Measurements from ENCODE around the gene PHYH.
"Not testable (repeated sequence)": the region's sequence is repeated elsewhere in the genome, so short reads cannot be mapped to it uniquely, and the experiment has no call there.

PHYH gene

GRCh38 chr10:13272164-13272571 lies 27.7 kb downstream of the PHYH start:
- no peak for DNase-seq (ENCODE audit: low read depth in 1 of 2, low spot score in 1 of 2)

GRCh38 chr10:13271552-13272163 lies 28.2 kb downstream of the PHYH start:
- DNase-seq (ENCODE audit: low read depth in 1 of 2, low spot score in 1 of 2), result no peak

- DNase-seq (ENCODE audit: low read depth in 1 of 2, low spot score in 1 of 2), result no peak
Observed at GRCh38 chr10:13270877-13271551, 28.9 kb downstream of the PHYH start.

GRCh38 chr10:13268841-13269240 lies 31.0 kb downstream of the PHYH start:
- no peak for DNase-seq (ENCODE audit: low read depth in 1 of 2, low spot score in 1 of 2)

- no peak for DNase-seq (ENCODE audit: low read depth in 1 of 2, low spot score in 1 of 2)
Observed at GRCh38 chr10:13268310-13268709, 31.6 kb downstream of the PHYH start.

GRCh38 chr10:13263591-13263990 lies 36.3 kb downstream of the PHYH start:
- no peak for DNase-seq (ENCODE audit: low read depth in 1 of 2, low spot score in 1 of 2)

- DNase-seq (ENCODE audit: low read depth in 1 of 2, low spot score in 1 of 2), result no peak
Observed at GRCh38 chr10:13262433-13262832, 37.4 kb downstream of the PHYH start.

- no peak for DNase-seq (ENCODE audit: low read depth in 1 of 2, low spot score in 1 of 2)
Observed at GRCh38 chr10:13257621-13258140, 42.2 kb downstream of the PHYH start.

- DNase-seq (ENCODE audit: low read depth in 1 of 2, low spot score in 1 of 2), result no peak
Observed at GRCh38 chr10:13256627-13257026, 43.2 kb downstream of the PHYH start.

- DNase-seq (ENCODE audit: low read depth in 1 of 2, low spot score in 1 of 2), result no peak
Observed at GRCh38 chr10:13253726-13254125, 46.1 kb downstream of the PHYH start.

GRCh38 chr10:13247784-13248183 lies 52.1 kb downstream of the PHYH start:
- no peak for DNase-seq (ENCODE audit: low read depth in 1 of 2, low spot score in 1 of 2)

- no peak for DNase-seq (ENCODE audit: low read depth in 1 of 2, low spot score in 1 of 2)
Observed at GRCh38 chr10:13247246-13247645, 52.6 kb downstream of the PHYH start.

GRCh38 chr10:13242260-13242659 lies 57.6 kb downstream of the PHYH start:
- not testable (repeated sequence) for DNase-seq (ENCODE audit: low read depth in 1 of 2, low spot score in 1 of 2)

GRCh38 chr10:13241613-13242012 lies 58.3 kb downstream of the PHYH start:
- DNase-seq (ENCODE audit: low read depth in 1 of 2, low spot score in 1 of 2), result no peak

GRCh38 chr10:13239923-13240322 lies 59.9 kb downstream of the PHYH start:
- DNase-seq (ENCODE audit: low read depth in 1 of 2, low spot score in 1 of 2), result no peak

GRCh38 chr10:13238271-13239077 lies 61.4 kb downstream of the PHYH start:
- DNase-seq (ENCODE audit: low read depth in 1 of 2, low spot score in 1 of 2), result no peak

GRCh38 chr10:13236638-13237037 lies 63.2 kb downstream of the PHYH start:
- DNase-seq (ENCODE audit: low read depth in 1 of 2, low spot score in 1 of 2), result no peak

GRCh38 chr10:13234736-13235135 lies 65.1 kb downstream of the PHYH start:
- not testable (repeated sequence) for DNase-seq (ENCODE audit: low read depth in 1 of 2, low spot score in 1 of 2)

- DNase-seq (ENCODE audit: low read depth in 1 of 2, low spot score in 1 of 2), result no peak
Observed at GRCh38 chr10:13234172-13234571, 65.7 kb downstream of the PHYH start, which contains the start of gene UCMA. UCMA (minus strand) TSS chr10:13234374; CDS start chr10:13234258, 116 bp downstream.

- no peak for DNase-seq (ENCODE audit: low read depth in 1 of 2, low spot score in 1 of 2)
Observed at GRCh38 chr10:13233358-13233757, 66.5 kb downstream of the PHYH start.

GRCh38 chr10:13231808-13232207 lies 68.1 kb downstream of the PHYH start:
- no peak for DNase-seq (ENCODE audit: low read depth in 1 of 2, low spot score in 1 of 2)

GRCh38 chr10:13231190-13231589 lies 68.7 kb downstream of the PHYH start:
- no peak for DNase-seq (ENCODE audit: low read depth in 1 of 2, low spot score in 1 of 2)

Data from activated CD4-positive, alpha-beta T cell treated with anti-CD3 and anti-CD28 coated beads, Interleukin-2, amount 50 U/mL, for 24 hours (primary cell).